Loucy (cell line): ENCODE measurements around the gene SLC50A1.
A peak's percentile ranks its signal among the peaks of the same experiment; 100 is the strongest.

Experiments used
- H2AFZ ChIP-seq: fragments of 200-600 bp; sonication (generic); 2 replicates; pipeline ENCODE4 v1.6.0; 2016; ENCODE audit warnings: antibody characterized with exemption, mild to moderate bottlenecking, low read length, moderate library complexity
- H3F3A ChIP-seq: fragments of 200-600 bp; 2 replicates; pipeline ENCODE4 v1.6.0; 2016; ENCODE audit warnings: antibody characterized with exemption, low read depth, mild to moderate bottlenecking
- H3K27me3 ChIP-seq: fragments of 200-600 bp; sonication (generic); 2 replicates; pipeline ENCODE4 v1.6.1; 2014; ENCODE audit warnings: low read length, mild to moderate bottlenecking; ENCODE audit not compliant: insufficient read depth, poor library complexity, severe bottlenecking
- H3K36me3 ChIP-seq: fragments of 200-600 bp; sonication (generic); 2 replicates; pipeline ENCODE4 v1.6.1; 2016; ENCODE audit warnings: low read length; ENCODE audit not compliant: insufficient read depth
- H3K4me1 ChIP-seq: fragments of 200-600 bp; sonication (generic); 2 replicates; pipeline ENCODE4 v1.5.1; 2014; ENCODE audit warnings: low read length, mild to moderate bottlenecking; ENCODE audit not compliant: insufficient read depth, poor library complexity, severe bottlenecking
- H3K4me2 ChIP-seq: fragments of 200-600 bp; sonication (generic); 2 replicates; pipeline ENCODE4 v1.6.0; 2014; ENCODE audit warnings: antibody characterized with exemption, low read length, low read depth, mild to moderate bottlenecking; ENCODE audit not compliant: poor library complexity, severe bottlenecking
- H3K4me3 ChIP-seq: fragments of 200-600 bp; sonication (generic); 2 replicates; pipeline ENCODE4 v1.5.1; 2014; ENCODE audit warnings: low read length, mild to moderate bottlenecking, mixed read lengths; ENCODE audit not compliant: poor library complexity, severe bottlenecking
- H3K79me2 ChIP-seq: fragments of 200-600 bp; sonication (generic); 2 replicates; pipeline ENCODE4 v1.6.1; 2014; ENCODE audit warnings: low read length; ENCODE audit not compliant: insufficient read depth
- H3K9ac ChIP-seq: fragments of 200-600 bp; sonication (generic); 2 replicates; pipeline ENCODE4 v1.6.0; 2014; ENCODE audit warnings: mild to moderate bottlenecking, low read depth, low read length, moderate library complexity; ENCODE audit not compliant: poor library complexity, severe bottlenecking
- H3K9me2 ChIP-seq: fragments of 200-600 bp; sonication (generic); replicated peaks from 2 replicates; pipeline ENCODE4 v1.6.1; 2016; ENCODE audit warnings: low read depth, low read length, mixed read lengths
- H3K9me3 ChIP-seq: fragments of 200-600 bp; sonication (generic); 2 replicates; pipeline ENCODE4 v1.6.1; 2014; ENCODE audit warnings: mild to moderate bottlenecking, antibody characterized with exemption, low read length, low read depth; ENCODE audit not compliant: insufficient read depth
- H4K20me1 ChIP-seq: fragments of 200-600 bp; sonication (generic); 2 replicates; pipeline ENCODE4 v1.6.0; 2014; ENCODE audit warnings: antibody characterized with exemption, low read length, mild to moderate bottlenecking; ENCODE audit not compliant: insufficient read depth, poor library complexity, severe bottlenecking
- CTCF ChIP-seq: fragments of 200-600 bp; sonication (generic); conservative IDR thresholded peaks from 2 replicates; pipeline ENCODE4 v1.5.1; 2014; ENCODE audit warnings: mild to moderate bottlenecking, antibody characterized with exemption, low read length
- EZH2phosphoT487 ChIP-seq: fragments of 200-600 bp; IDR thresholded peaks from 2 replicates; pipeline ENCODE4 v1.6.1; 2018; ENCODE audit warnings: antibody characterized with exemption, mild to moderate bottlenecking, moderate library complexity, borderline replicate concordance

SLC50A1 gene

GRCh38 chr1:155110826-155111225 is 24.8 kb upstream of the SLC50A1 start:
- no peak for TF ChIP-seq CTCF
- TF ChIP-seq EZH2phosphoT487 = no peak

GRCh38 chr1:155113450-155113980 is 22.1 kb upstream of the SLC50A1 start:
- Histone ChIP-seq H3K9me2 (no peaks in the 10 kb centered on the region), H3K9ac (no peak overlapping the region), H3K27me3 (no peaks in the 10 kb centered on the region), H3K79me2 (no peaks in the 10 kb centered on the region), H3K36me3 (no peaks in the 10 kb centered on the region), H3K9me3 (no peaks in the 10 kb centered on the region), H3K4me3 (no peak overlapping the region), H3K4me2 (no peak overlapping the region), H4K20me1 (no peaks in the 10 kb centered on the region), H2AFZ (no peak overlapping the region), H3K4me1 (peaks cover 6% of the 10 kb centered on the region), H3F3A (no peaks in the 10 kb centered on the region)
- no peak for TF ChIP-seq EZH2phosphoT487
- no peak for TF ChIP-seq CTCF

More at GRCh38 chr1:155110826-155111225, 24.8 kb upstream of the SLC50A1 start:
- H3K4me2 ChIP-seq = no peak overlapping the region
- H3K4me1 ChIP-seq = peaks cover 6% of the 10 kb centered on the region
- H3K27me3 ChIP-seq = no peaks in the 10 kb centered on the region
- no peak overlapping the region for H2AFZ ChIP-seq
- no peaks in the 10 kb centered on the region for H3K9me2 ChIP-seq
- no peaks in the 10 kb centered on the region for H3K9me3 ChIP-seq
- H3K79me2 ChIP-seq = no peaks in the 10 kb centered on the region
- no peaks in the 10 kb centered on the region for H3F3A ChIP-seq
- no peaks in the 10 kb centered on the region for H3K36me3 ChIP-seq
- H3K4me3 ChIP-seq = no peak overlapping the region
- no peaks in the 10 kb centered on the region for H4K20me1 ChIP-seq
- H3K9ac ChIP-seq = no peak overlapping the region

GRCh38 chr1:155116113-155116764 is 19.4 kb upstream of the SLC50A1 start:
- no peak overlapping the region for H3K4me2 ChIP-seq
- H3K36me3 ChIP-seq = no peaks in the 10 kb centered on the region
- H3F3A ChIP-seq = no peaks in the 10 kb centered on the region
- no peaks in the 10 kb centered on the region for H3K79me2 ChIP-seq
- no peaks in the 10 kb centered on the region for H3K9me3 ChIP-seq
- no peaks in the 10 kb centered on the region for H3K9me2 ChIP-seq
- no peak overlapping the region for H3K9ac ChIP-seq
- H3K4me1 ChIP-seq = peaks cover under 1% of the 10 kb centered on the region
- TF ChIP-seq EZH2phosphoT487 = no peak
- TF ChIP-seq CTCF = no peak
- peak overlapping the region; percentile 14; the same call in 1 of the 2 replicates for H2AFZ ChIP-seq
- no peaks in the 10 kb centered on the region for H3K27me3 ChIP-seq
- H3K4me3 ChIP-seq = no peak overlapping the region
- no peaks in the 10 kb centered on the region for H4K20me1 ChIP-seq
